Activated CD4-positive, alpha-beta T cell treated with anti-CD3 and anti-CD28 coated beads, Interleukin-2, amount 10 ng/mL, durations not matched to agents 24 days and 14 days (primary cell): ENCODE data around the gene MISP3. TPM values are rescaled to one million over a fixed set of nuclear protein-coding genes. Genes with fewer than 3 reads are reported as not detected.

Experiments used
- DNase-seq: peaks from one replicate; pipeline ENCODE4 v3.0.0; 2022
- H3K27ac Mint-ChIP-seq: one replicate; pipeline ENCODE4 v1.8.0; 2022; ENCODE audit warnings: mild to moderate bottlenecking, mixed read lengths
- H3K27me3 Mint-ChIP-seq: one replicate; pipeline ENCODE4 v1.8.0; 2022; ENCODE audit warnings: mixed read lengths
- H3K36me3 Mint-ChIP-seq: one replicate; pipeline ENCODE4 v1.8.0; 2022; ENCODE audit warnings: low read depth, mild to moderate bottlenecking, mixed read lengths
- H3K4me1 Mint-ChIP-seq: one replicate; pipeline ENCODE4 v1.8.0; 2021; ENCODE audit warnings: mixed read lengths
- H3K4me3 Mint-ChIP-seq: one replicate; pipeline ENCODE4 v1.8.0; 2022; ENCODE audit warnings: mild to moderate bottlenecking, moderate library complexity, mixed read lengths
- H3K9me3 Mint-ChIP-seq: one replicate; pipeline ENCODE4 v1.8.0; 2021; ENCODE audit warnings: mixed read lengths
- intact Hi-C: fragments of 100-400 bp; cut with micrococcal nuclease; formaldehyde crosslinking; loops from one replicate; pipeline ENCODE4 v1.15.1; 2023
- total RNA-seq: library from RNA; stranded (reverse); gene quantifications from 2 replicates; pipeline ENCODE4 v1.2.3, GENCODE V29; 2022

Gene MISP3
- total RNA-seq, 1 donor from 2014 or later, result 2.7 TPM

DNA sequence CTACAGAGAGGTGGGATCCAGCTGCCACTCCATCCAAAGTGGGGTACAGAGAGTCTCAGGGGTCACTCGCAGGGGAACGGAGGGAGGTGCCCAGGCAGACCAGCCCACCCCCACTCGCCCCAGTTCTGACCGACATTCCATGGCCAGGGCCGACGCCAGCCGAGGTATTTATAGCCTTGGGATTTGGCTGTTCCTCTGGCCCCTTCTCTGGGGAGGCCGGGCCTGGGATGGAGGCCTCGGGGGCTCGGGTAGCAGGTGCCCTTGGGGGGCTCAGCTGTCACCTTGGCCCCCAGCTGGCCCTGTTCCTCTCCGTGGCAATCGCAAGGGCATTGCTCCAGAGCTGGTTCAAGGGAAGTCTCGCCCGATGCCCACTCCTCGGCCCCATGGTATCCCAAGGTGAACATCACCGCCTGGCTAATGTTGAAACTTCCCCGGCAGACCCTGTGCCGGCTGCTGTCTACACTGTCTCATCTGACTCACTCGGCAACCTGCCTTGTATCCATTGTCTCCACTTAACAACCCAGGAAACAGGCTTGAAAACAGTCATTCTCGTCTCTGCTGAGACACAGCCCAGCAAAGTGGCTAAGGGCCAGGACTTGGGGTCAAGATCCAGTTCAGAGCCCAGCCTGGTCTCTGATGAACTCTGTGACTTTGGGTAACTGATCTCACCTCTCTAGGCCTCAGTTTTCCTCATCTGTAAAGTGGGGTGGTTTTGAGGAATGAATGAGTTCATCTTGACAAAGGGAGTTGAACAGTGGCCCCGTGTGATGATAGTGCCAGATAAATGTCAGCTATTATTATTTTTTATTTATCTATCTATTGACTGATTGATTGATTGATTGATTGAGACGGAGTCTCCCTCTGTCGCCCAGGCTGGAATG is 35.2 kb downstream of the MISP3 start:
- H3K27me3 Mint-ChIP-seq, result no peaks in the 10 kb centered on the region
- H3K9me3 Mint-ChIP-seq, result no peaks in the 10 kb centered on the region
- H3K27ac Mint-ChIP-seq, result no peak overlapping the region
- H3K4me1 Mint-ChIP-seq, result peaks cover 6% of the 10 kb centered on the region
- H3K36me3 Mint-ChIP-seq, result peaks cover 8% of the 10 kb centered on the region
- no peak for DNase-seq
- H3K4me3 Mint-ChIP-seq, result no peak overlapping the region
- intact Hi-C loops, result no loop called here

DNA sequence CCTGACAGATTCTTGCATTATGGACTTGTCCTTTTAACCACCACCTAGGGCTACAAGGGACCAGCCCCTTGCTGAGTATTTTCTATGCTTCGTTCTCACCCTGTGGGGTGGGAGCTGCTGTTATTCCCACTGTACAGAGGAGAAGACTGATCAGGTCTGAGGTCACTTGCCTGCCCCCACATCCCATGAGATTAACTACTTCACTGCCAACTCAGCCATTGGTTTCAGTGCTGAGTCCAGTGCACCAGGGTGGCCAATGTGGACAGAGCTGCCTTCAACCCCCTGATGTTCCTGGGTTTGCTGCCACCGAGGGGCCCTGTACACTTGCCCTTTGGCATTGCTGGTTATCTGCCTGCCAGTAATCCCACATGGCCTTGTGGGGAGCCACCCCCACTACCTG is 38.1 kb downstream of the MISP3 start:
- H3K4me1 Mint-ChIP-seq, result peaks cover 17% of the 10 kb centered on the region
- H3K27me3 Mint-ChIP-seq, result no peaks in the 10 kb centered on the region
- H3K27ac Mint-ChIP-seq, result no peak overlapping the region
- H3K9me3 Mint-ChIP-seq, result no peaks in the 10 kb centered on the region
- H3K36me3 Mint-ChIP-seq, result peaks cover 5% of the 10 kb centered on the region
- no peak overlapping the region for H3K4me3 Mint-ChIP-seq
- intact Hi-C loops, result loop anchor here (10.0 kb wide), 1 partner anchor 836 kb away; no protein-coding TSS in a partner anchor
- DNase-seq, result no peak

DNA sequence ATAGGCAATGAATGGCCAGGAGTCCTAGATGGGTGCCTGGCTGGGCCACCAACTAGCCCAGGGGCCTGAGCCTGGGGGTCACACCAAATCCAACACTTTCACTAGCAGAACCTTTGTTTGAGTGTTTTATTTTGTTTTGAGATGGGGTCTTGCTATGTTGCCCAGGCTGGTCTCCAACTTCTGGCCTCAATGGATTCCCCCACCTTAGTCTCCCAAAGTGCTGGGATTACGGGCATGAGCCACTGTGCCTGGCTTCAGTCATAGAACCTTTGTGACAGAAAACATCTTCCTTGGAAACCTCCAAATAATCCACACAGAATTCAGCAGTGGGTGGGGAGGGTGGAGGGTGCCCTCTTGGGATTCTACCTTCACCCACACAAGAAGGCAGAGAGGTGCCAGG is 38.9 kb downstream of the MISP3 start:
- DNase-seq, result no peak
- no peak overlapping the region for H3K4me3 Mint-ChIP-seq
- H3K36me3 Mint-ChIP-seq, result peaks cover 3% of the 10 kb centered on the region
- H3K27ac Mint-ChIP-seq, result no peak overlapping the region
- no peaks in the 10 kb centered on the region for H3K9me3 Mint-ChIP-seq
- intact Hi-C loops, result loop anchor here (10.0 kb wide), 1 partner anchor 837 kb away; no protein-coding TSS in a partner anchor
- no peaks in the 10 kb centered on the region for H3K27me3 Mint-ChIP-seq
- H3K4me1 Mint-ChIP-seq, result peaks cover 23% of the 10 kb centered on the region

DNA sequence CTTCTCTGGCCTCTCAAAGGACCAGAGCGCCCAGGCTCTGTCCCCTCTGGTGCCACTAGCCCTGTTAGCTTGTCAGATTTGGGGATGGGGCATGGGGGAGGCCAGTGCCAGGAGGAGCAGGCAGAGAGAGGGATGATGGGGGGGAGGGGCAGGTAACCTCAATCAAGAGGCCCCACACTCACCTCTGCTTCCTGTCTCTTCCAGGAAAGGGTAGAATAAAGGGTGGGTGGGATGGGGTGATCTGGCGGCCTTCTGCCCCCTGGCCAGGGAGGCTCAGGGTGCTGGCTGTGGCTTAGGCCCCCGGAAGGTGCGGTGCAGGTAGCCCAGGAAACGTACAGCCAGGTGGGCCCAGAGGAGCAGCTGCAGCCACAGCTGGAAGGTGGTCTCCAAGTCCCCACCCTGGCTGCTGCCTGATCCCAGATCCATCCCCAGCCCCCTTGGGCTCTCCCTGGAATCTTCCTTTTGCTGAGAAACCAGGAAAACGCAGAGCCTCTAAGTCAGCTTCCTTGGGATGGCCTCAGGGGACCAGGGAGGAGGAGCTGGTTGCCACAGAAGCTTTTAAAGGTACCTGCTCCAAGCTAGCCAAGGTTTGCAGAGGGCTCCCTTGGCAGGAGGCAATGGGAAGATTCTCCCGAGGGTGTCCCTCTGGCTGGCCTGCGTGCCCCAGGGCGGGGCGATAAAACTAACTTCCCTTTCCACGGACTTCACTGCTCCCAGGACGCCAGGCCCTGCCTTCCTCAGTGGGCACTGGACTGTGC is 39.6 kb downstream of the MISP3 start:
- H3K36me3 Mint-ChIP-seq, result peaks cover 4% of the 10 kb centered on the region
- H3K4me1 Mint-ChIP-seq, result peaks cover 28% of the 10 kb centered on the region
- intact Hi-C loops, result loop anchor here (10.0 kb wide), 1 partner anchor 837 kb away; no protein-coding TSS in a partner anchor
- H3K27ac Mint-ChIP-seq, result no peak overlapping the region
- no peak overlapping the region for H3K4me3 Mint-ChIP-seq
- no peaks in the 10 kb centered on the region for H3K9me3 Mint-ChIP-seq
- no peaks in the 10 kb centered on the region for H3K27me3 Mint-ChIP-seq
- no peak for DNase-seq

DNA sequence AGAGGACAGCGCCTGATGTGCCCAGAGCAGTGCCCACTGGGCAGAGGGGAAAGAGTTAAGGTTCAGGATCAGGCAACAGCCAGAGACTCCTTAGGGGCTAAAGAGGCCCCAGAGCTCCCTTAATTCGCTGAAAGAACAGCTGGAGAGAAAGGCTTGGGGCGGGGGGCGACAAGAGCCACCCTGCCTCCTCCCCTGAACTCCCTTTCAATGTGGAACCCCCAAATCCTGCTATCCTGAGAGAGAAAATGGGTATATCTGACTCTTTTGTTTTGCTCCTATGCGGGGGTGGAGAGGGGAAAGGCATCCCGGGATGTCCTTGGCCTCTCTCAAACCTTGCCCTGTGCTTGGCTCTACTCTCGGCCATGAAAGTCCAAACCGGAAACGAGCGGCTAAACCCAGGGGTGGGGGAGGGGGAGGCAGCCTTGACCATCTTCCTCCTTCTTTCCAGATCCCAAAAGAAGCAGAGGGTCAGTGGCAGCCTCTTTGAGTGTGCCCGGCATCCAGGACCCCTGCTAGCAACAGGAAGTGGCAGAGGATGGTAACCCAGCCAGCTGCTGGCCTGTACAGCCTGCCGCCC is 40.3 kb downstream of the MISP3 start:
- Mint-ChIP-seq H3K36me3 (peaks cover 2% of the 10 kb centered on the region), H3K4me3 (no peak overlapping the region), H3K27ac (no peak overlapping the region), H3K9me3 (no peaks in the 10 kb centered on the region), H3K4me1 (peaks cover 28% of the 10 kb centered on the region), H3K27me3 (no peaks in the 10 kb centered on the region)
- intact Hi-C loops, result loop anchor here (10.0 kb wide), 1 partner anchor 838 kb away; no protein-coding TSS in a partner anchor
- DNase-seq, result no peak

DNA sequence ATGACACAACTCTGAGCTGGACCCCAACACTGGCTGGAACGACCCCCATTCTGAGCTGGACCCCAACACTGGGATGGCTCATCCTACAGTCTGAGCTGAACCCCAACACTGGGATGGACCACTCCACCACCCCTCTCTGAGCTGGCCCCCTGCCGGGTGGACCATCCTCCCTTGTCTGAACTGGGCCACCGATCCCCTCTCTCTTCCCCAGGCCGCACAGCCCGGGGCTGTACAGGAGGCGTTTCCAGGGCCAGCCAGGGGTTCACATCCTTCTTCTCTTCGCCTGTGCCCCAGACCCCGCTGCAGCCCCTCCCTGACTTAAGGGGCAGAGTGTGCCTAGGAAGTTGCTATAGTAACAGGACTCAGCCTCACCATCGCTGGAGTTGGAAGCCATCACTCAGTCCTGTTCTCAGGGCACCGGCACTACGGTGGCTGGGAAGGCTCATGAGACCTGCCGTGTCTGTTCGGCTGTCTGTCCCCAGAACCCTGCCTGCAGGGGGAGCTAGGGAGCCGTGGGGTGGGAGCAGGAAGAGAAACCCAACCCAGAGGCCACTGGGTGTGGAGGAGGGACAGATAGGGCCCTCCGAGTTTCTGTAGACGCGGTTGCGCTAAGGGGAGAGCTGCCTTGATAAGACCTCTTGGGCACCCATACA is 41.3 kb downstream of the MISP3 start:
- no peak overlapping the region for H3K4me3 Mint-ChIP-seq
- intact Hi-C loops, result loop anchor here (1.0 to 10.0 kb wide), 2 partner anchors 41 to 839 kb away; no protein-coding TSS in a partner anchor
- H3K27me3 Mint-ChIP-seq, result no peaks in the 10 kb centered on the region
- peaks cover 4% of the 10 kb centered on the region for H3K36me3 Mint-ChIP-seq
- DNase-seq, result peak; percentile 85
- no peaks in the 10 kb centered on the region for H3K9me3 Mint-ChIP-seq
- peak overlapping the region; percentile 37 for H3K27ac Mint-ChIP-seq
- H3K4me1 Mint-ChIP-seq, result peaks cover 34% of the 10 kb centered on the region

DNA sequence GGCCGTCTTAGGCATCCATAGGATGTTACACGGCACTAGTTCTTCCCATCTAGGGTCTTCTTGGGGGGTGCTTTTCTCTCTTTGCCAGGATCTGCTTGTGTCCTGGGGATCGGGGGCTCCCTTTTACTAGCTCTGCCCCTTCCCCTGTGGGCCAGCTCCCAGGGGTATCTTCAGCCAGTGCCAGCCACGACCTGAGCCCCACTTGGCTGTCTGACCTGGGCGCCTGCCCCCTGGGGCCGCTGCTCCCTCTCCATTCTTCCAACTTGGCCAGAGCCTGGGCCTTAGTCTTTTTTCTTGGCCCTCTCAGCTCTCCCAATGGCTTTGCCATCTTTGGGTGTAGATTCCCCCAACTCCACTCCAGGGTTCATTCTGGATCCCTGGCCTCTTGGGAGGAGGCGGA is 41.9 kb downstream of the MISP3 start:
- Mint-ChIP-seq H3K4me3 (no peak overlapping the region), H3K27me3 (no peaks in the 10 kb centered on the region), H3K4me1 (peaks cover 37% of the 10 kb centered on the region), H3K27ac (no peak overlapping the region), H3K36me3 (peaks cover 4% of the 10 kb centered on the region), H3K9me3 (no peaks in the 10 kb centered on the region)
- no peak for DNase-seq
- intact Hi-C loops, result loop anchor here (1.0 to 10.0 kb wide), 2 partner anchors 41 to 840 kb away; no protein-coding TSS in a partner anchor

DNA sequence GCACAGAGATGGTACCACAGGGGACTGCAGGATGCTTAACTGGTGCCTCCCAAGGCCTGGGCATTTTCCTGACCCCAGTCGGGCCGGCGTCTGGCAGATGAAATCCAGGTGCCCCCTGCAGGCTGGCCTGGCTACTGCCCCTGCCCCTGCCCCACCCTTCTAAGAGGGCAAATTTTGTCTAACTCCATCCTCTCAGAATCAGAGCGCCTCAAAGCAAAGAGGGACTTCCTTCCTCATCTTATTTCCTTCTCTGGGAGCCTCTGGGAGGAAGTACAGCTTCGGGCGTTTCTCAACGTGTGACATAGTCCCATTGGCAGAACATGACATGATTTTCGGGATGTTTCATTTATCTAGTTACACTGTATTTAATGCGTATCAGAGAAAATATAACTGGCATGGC is 42.3 kb downstream of the MISP3 start:
- DNase-seq, result peak; percentile 84
- no peak overlapping the region for H3K27ac Mint-ChIP-seq
- H3K9me3 Mint-ChIP-seq, result no peaks in the 10 kb centered on the region
- H3K4me3 Mint-ChIP-seq, result peak overlapping the region; percentile 26
- peaks cover 38% of the 10 kb centered on the region for H3K4me1 Mint-ChIP-seq
- H3K27me3 Mint-ChIP-seq, result no peaks in the 10 kb centered on the region
- peaks cover 5% of the 10 kb centered on the region for H3K36me3 Mint-ChIP-seq
- intact Hi-C loops, result loop anchor here (1.0 to 10.0 kb wide), 3 partner anchors 42 to 840 kb away; no protein-coding TSS in a partner anchor

DNA sequence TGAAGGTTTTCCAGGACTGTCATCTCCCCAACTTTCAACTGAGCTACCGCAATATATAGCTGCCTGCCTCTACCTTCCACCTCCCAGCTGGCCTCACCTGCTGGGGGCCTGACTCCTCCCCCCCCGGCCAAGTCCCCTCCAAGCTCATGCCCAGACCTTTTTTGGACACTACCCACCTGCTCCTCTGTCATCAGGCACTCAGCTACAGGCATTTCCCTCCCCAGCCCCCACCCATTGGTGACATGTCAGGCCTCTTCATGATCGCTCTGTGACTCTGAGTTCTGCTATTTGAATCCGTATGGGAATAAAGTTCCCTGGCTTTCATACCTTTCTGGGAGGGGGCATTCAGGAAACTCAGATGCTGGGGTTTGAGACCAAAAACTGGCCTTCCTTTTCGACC is 43.2 kb downstream of the MISP3 start:
- Mint-ChIP-seq H3K9me3 (no peaks in the 10 kb centered on the region), H3K27ac (no peak overlapping the region), H3K4me1 (peaks cover 40% of the 10 kb centered on the region), H3K27me3 (no peaks in the 10 kb centered on the region), H3K36me3 (peaks cover 8% of the 10 kb centered on the region), H3K4me3 (peak overlapping the region; percentile 98)
- intact Hi-C loops, result loop anchor here (5.0 to 10.0 kb wide), 2 partner anchors 518 to 841 kb away; no protein-coding TSS in a partner anchor
- no peak for DNase-seq

DNA sequence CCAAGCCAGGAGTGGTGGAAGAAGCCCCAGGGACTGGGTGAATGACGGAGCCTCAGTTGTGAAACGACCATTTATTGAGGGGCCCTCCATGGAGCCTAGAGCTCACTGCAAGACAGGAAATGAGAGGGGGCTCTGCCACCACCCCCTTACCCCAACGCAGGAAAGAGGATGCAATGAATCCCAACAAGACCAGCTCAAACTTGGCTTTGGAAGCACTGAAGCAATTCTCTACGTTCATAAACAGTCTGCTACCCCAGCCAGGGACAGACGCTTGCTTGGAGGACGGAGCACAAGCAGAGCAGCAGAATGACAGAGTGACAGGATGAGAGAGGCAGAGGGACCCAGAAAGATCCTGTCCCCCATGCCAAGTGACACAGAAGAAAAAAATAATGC is 43.9 kb downstream of the MISP3 start:
- Mint-ChIP-seq H3K4me3 (peak overlapping the region; percentile 98), H3K36me3 (peaks cover 8% of the 10 kb centered on the region), H3K27me3 (no peaks in the 10 kb centered on the region), H3K9me3 (no peaks in the 10 kb centered on the region), H3K4me1 (peaks cover 40% of the 10 kb centered on the region), H3K27ac (peak overlapping the region; percentile 80)
- peak; percentile 69 for DNase-seq
- intact Hi-C loops, result loop anchor here (5.0 to 10.0 kb wide), 2 partner anchors 519 to 842 kb away; no protein-coding TSS in a partner anchor

DNA sequence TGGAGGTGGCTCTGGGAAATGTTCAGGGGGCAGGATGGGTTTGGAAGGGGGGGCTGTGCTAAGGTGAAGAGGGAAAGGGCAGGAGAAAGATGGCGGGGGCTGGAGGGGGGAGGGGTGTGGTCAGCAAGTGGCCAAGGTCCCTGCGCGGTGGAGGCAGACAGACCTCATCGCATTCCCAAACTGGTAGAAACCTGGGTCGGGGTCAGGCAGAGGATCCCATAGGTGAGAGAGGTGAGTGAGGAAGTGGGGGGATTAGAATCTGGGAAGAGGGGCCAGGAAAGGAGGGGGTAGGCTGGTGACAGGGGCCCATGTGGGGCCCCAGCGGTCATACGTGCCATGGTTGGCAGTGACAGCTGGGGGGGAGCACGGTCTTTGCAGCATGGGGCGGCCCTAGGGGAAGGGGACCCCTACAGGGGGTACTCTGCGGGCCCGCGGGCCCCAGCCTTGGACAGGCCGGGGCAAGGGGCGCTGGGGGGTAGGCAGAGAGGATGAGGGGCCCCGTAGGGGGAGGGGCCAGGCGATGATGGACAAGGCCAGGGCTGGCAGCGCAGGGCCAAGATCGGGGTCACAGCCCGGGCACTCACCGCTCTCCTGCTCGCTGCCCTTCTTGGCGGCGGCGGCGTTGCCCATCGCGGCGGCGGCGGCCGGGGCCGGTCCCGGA is 44.5 kb downstream of the MISP3 start:
- Mint-ChIP-seq H3K9me3 (no peaks in the 10 kb centered on the region), H3K4me3 (peak overlapping the region; percentile 98), H3K27me3 (no peaks in the 10 kb centered on the region), H3K27ac (peak overlapping the region; percentile 80), H3K36me3 (peaks cover 8% of the 10 kb centered on the region), H3K4me1 (peaks cover 35% of the 10 kb centered on the region)
- intact Hi-C loops, result loop anchor here (1.0 to 10.0 kb wide), 4 partner anchors 26 to 842 kb away; no protein-coding TSS in a partner anchor
- no peak for DNase-seq

DNA sequence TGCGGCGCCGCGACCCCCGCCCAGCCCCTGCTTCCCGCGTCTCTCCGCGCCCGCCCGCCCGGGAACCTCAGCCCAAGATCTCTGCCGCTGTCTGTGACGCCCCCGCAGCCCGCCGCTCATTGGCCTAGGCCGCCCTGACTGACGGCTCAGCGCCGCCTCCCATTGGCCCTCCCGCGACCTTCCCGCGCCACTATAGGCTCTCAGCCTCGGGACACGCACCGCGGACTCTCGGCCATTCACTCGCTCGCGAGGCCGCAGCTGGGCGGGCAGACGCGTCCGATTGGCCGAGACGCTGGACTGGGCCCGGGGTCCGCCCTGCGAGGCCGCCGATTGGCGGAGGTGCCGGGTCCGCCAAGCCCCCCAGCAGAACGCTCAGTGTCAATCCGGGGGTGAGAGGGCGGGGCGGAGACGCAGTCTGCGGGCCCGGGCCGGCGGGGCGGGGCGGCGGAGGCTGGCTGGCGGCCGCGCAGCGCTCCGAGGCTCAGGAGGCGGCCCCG is 45.1 kb downstream of the MISP3 start, which contains the start of gene PRKACA:
Gene PRKACA, minus strand, starts transcription at position 95 of the 497 bp plus-strand sequence. CDS start 215 bp downstream, outside the sequence.
- H3K4me3 Mint-ChIP-seq, result peak within 1 kb of the TSS; percentile 98
- peaks cover 12% of the 10 kb centered on the region for H3K36me3 Mint-ChIP-seq
- peaks cover 34% of the 10 kb centered on the region for H3K4me1 Mint-ChIP-seq
- intact Hi-C loops, result loop anchor here (1.0 to 10.0 kb wide), 6 partner anchors 19 to 843 kb away; partner anchors contain the start of gene ASF1B
- no peaks in the 10 kb centered on the region for H3K9me3 Mint-ChIP-seq
- H3K27ac Mint-ChIP-seq, result peak within 1 kb of the TSS; percentile 94
- no peaks in the 10 kb centered on the region for H3K27me3 Mint-ChIP-seq
- DNase-seq, result peak; percentile 100
